ENCODE data around the gene LMBRD1. TPM values are rescaled to one million over a fixed set of nuclear protein-coding genes. Genes with fewer than 3 reads are reported as not detected.

Gene LMBRD1
- total and polyA plus RNA-seq, 2 of the 8 experiments (the other 6 are each of a cell fraction or from before 2014, with no cell fraction given), result 9.1 to 16.8 TPM

GRCh38 chr6:69632932-69633331, 163.9 kb downstream of the LMBRD1 start:
- Histone ChIP-seq H3K36me3 (ENCODE audit: control insufficient read depth in 2 of 4, insufficient read depth in 4 of 4, low read length in 3 of 4) (no peaks in the 10 kb centered on the region), H3K23me2 (ENCODE audit: low read depth, low read length) (no peaks in the 10 kb centered on the region), H2BK5ac (ENCODE audit: low read depth, low read length) (no peak overlapping the region), H3K79me1 (ENCODE audit: low read depth, low read length) (no peaks in the 10 kb centered on the region), H4K8ac (ENCODE audit: extremely low read depth, insufficient read depth, low read length) (no peak overlapping the region), H3K18ac (ENCODE audit: extremely low read depth, low read length) (no peak overlapping the region), H2BK12ac (ENCODE audit: low read depth, low read length) (no peak overlapping the region), H2BK20ac (ENCODE audit: low read length) (no peak overlapping the region), H2BK120ac (replicated peaks; ENCODE audit: low read depth, low read length) (no peak overlapping the region), H3K4me1 (replicated peaks in 1 of 4; ENCODE audit: control insufficient read depth in 3 of 4, insufficient read depth in 4 of 4, low read length in 3 of 4) (peaks cover 0 to 5% (median 1%) of the 10 kb centered on the region in 4 experiments; a peak in 4 of 7 replicates), H3K4me2 (ENCODE audit: insufficient read depth in 1 of 2, low read depth in 2 of 2, low read length in 2 of 2) (no peak overlapping the region), H3K27ac (ENCODE audit: low read depth, low read length) (no peak overlapping the region), H4K5ac (ENCODE audit: insufficient read length, low read depth, low read length) (no peak overlapping the region), H2AK5ac (ENCODE audit: low read depth, low read length) (no peak overlapping the region), H4K20me1 (replicated peaks in 1 of 2; ENCODE audit: control insufficient read depth in 1 of 2, insufficient read depth in 2 of 2, low read length in 2 of 2) (no peaks in the 10 kb centered on the region), H4K91ac (replicated peaks; ENCODE audit: insufficient read length, low read length) (no peak overlapping the region), H3K27me3 (replicated peaks in 1 of 4; ENCODE audit: control insufficient read depth in 3 of 4, extremely low read depth in 1 of 4, insufficient read depth in 3 of 4, low read length in 3 of 4) (no peaks in the 10 kb centered on the region), H3K14ac (ENCODE audit: insufficient read length) (no peak overlapping the region), H3K4me3 (ENCODE audit: extremely low read depth in 1 of 4, insufficient read depth in 2 of 4, low read depth in 3 of 4, low read length in 4 of 4) (no peak overlapping the region), H2BK15ac (ENCODE audit: low read length) (no peak overlapping the region), H3K79me2 (ENCODE audit: control insufficient read depth in 1 of 2, insufficient read depth in 2 of 2, low read length in 2 of 2) (no peaks in the 10 kb centered on the region), H3K56ac (replicated peaks; ENCODE audit: insufficient read length, low read depth, low read length) (no peak overlapping the region), H3K4ac (replicated peaks; ENCODE audit: insufficient read length, low read depth, low read length) (no peak overlapping the region), H2AFZ (ENCODE audit: low read length) (no peak overlapping the region), H3K9ac (replicated peaks in 1 of 4; ENCODE audit: extremely low read depth in 1 of 4, low read depth in 3 of 4, low read length in 3 of 4) (no peak overlapping the region), H3K23ac (ENCODE audit: insufficient read length) (no peak overlapping the region), H3K9me3 (ENCODE audit: insufficient read depth in 2 of 2, low read depth in 1 of 2, low read length in 1 of 2) (no peaks in the 10 kb centered on the region)
- DNase-seq (ENCODE audit: low read depth in 1 of 2, low spot score in 2 of 2) (no peak), FAIRE-seq (no peak)
- ChIA-PET POLR2A (ENCODE audit: partially characterized antibody) (no interaction called here), CTCF (ENCODE audit: partially characterized antibody) (no interaction called here)
- TF ChIP-seq EZH2 (IDR thresholded peaks at IDR 0.05; ENCODE audit: low read depth, low read length, severe bottlenecking), result no peak
- TF ChIP-seq TBP (IDR thresholded peaks at IDR 0.05; ENCODE audit: low read depth, low read length), result no peak
- TF ChIP-seq, protein P1, sequence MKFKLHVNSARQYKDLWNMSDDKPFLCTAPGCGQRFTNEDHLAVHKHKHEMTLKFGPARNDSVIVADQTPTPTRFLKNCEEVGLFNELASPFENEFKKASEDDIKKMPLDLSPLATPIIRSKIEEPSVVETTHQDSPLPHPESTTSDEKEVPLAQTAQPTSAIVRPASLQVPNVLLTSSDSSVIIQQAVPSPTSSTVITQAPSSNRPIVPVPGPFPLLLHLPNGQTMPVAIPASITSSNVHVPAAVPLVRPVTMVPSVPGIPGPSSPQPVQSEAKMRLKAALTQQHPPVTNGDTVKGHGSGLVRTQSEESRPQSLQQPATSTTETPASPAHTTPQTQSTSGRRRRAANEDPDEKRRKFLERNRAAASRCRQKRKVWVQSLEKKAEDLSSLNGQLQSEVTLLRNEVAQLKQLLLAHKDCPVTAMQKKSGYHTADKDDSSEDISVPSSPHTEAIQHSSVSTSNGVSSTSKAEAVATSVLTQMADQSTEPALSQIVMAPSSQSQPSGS (IDR thresholded peaks at IDR 0.05; ENCODE audit: low read length), result no peak
- no peak for TF ChIP-seq JUND (IDR thresholded peaks at IDR 0.05; ENCODE audit: low read length)
- no peak for TF ChIP-seq CBX5 (IDR thresholded peaks at IDR 0.05; ENCODE audit: low read depth, low read length)
- no peak for TF ChIP-seq KDM4A (IDR thresholded peaks at IDR 0.05; ENCODE audit: low read depth, low read length, severe bottlenecking)
- no peak for TF ChIP-seq FOSL1 (IDR thresholded peaks at IDR 0.05; ENCODE audit: insufficient read depth, low read depth, low read length)
- 91% methylated on average over 2 of the region's 2 CpGs; no CpG with 5 or more reads in 1 of the 2 experiments for WGBS, 2 experiments (ENCODE audit: extremely low coverage in 1 of 2, insufficient coverage in 1 of 2, insufficient read length in 1 of 2, insufficient replicate concordance in 2 of 2, low coverage in 1 of 2, low lambda C conversion rate in 2 of 2, missing lambda C conversion rate in 1 of 2)
